HG02571 (cell line): ENCODE data around the gene RACGAP1.

Experiments
- ATAC-seq: cut with Tn5 transposase; IDR thresholded peaks from one replicate; pipeline ENCODE4 v1.9.1; 2021; ENCODE audit warnings: mild to moderate bottlenecking, moderate library complexity; ENCODE audit not compliant: unreplicated experiment

RACGAP1 gene, protein sequence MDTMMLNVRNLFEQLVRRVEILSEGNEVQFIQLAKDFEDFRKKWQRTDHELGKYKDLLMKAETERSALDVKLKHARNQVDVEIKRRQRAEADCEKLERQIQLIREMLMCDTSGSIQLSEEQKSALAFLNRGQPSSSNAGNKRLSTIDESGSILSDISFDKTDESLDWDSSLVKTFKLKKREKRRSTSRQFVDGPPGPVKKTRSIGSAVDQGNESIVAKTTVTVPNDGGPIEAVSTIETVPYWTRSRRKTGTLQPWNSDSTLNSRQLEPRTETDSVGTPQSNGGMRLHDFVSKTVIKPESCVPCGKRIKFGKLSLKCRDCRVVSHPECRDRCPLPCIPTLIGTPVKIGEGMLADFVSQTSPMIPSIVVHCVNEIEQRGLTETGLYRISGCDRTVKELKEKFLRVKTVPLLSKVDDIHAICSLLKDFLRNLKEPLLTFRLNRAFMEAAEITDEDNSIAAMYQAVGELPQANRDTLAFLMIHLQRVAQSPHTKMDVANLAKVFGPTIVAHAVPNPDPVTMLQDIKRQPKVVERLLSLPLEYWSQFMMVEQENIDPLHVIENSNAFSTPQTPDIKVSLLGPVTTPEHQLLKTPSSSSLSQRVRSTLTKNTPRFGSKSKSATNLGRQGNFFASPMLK

DNA sequence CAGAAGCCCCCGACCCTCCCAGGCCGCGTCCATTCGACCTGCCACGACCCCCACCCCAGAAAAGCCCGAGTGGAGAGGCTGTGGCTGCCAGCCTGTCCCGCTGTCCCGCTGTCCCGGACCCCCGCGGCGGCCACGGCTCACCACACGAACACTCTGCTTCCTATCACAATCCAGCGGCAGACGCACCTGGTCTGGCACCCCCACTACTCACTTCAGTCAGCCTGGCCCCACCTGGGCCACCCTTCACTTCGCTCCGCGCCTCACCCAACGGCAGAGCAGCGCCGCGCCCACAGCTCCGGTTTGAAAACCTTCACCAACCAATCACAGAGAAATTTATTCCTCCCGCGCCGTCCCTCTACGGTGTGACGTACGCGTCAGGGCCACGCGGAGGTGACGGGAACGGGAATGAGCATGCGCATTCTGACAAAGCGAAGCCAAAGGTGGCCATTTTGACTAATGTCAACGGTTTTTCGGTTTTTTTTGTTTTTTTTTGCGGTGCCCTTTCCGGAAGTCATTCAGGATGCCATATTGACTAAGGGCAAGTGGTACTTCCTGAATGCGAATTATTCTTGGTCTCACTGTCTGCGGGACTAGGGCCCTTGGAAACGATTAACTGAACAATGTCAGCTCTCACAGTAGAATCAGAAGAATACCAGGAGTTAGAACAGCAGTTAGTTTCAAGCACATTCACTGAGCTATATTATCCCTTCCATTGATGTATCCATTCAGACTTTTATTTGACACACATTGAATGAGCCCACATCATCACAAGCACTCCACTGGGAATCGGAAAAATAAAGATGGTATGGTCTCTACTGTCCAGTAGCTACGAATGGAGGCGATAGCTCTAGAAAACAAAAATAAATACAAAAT is at the start of gene RACGAP1:
RACGAP1 (minus strand) TSS at position 308 of the 873 bp plus-strand sequence. CDS start 8,779 bp downstream, outside the sequence.
- peak; percentile 98 for ATAC-seq

DNA sequence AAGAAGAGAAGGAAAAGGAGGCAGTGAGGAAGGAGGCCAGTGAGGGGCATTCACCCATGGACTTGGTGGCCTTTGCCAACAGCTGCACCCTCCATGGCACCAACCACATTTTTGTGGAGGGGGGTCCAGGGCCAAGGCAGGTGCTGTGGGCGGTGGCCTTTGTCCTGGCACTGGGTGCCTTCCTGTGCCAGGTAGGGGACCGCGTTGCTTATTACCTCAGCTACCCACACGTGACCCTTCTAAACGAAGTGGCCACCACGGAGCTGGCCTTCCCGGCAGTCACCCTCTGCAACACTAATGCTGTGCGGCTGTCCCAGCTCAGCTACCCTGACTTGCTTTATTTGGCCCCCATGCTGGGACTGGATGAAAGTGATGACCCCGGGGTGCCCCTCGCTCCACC is 48.4 kb upstream of the RACGAP1 start:
- ATAC-seq, result no peak

DNA sequence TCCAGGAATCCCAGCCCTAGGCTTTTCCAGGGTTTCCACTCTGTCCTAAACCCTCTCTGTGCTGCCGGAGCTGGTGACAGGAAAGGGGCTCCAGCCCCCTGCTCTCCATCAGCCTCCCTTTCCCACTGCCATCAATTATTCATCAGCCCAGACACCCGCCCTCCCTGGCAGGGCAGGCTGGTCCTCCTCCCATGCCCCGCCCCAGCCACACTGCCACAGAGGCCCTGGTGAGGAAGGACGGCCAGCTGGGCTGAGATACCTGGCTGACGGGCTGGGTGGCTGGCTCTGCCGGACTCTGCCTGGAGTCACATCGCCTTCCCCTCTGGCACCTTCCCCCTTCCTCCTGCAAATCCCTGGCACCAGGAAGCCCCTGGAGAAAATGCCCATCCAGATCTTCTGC is 47.9 kb upstream of the RACGAP1 start:
- no peak for ATAC-seq

- ATAC-seq, result no peak
Measured at GRCh38 chr12:50072198-50072907, 47.1 kb upstream of the RACGAP1 start.

DNA sequence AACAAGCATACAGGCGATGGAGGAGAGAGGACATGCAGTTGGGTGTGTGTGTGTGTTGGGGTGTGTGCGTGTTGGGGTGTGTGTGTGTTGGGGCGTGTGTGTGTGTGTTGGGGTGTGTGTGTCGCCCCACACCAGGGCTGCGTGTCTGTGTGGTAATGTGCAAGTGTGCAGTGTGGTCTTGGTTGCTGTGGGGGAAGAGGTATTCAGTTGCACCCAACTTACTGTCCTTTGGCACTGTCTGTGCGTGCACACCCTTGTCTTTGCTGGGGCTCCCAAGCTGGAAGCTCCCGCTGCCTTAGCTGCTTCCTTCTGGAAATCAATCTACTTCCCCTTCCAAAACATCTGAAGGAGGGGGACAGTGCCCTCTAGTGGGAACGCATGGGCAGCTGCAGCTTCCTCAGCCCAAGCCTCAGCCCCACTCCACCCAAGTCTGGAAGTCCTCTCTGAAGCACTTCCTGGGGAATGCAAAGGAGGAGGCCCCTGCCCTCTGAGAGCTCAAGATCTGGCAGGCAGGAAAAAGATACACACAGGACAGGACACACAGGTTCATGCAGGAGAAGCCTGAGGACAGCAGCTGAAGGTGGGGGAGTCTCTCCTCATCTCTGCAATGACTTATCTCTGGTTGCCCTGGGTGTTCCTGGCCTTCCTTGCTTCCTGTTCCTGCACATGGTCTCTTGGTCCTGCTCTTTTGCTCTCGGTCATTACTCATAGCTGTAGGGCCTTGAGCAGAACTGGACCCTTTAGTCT is 45.2 kb upstream of the RACGAP1 start:
- no peak for ATAC-seq

DNA sequence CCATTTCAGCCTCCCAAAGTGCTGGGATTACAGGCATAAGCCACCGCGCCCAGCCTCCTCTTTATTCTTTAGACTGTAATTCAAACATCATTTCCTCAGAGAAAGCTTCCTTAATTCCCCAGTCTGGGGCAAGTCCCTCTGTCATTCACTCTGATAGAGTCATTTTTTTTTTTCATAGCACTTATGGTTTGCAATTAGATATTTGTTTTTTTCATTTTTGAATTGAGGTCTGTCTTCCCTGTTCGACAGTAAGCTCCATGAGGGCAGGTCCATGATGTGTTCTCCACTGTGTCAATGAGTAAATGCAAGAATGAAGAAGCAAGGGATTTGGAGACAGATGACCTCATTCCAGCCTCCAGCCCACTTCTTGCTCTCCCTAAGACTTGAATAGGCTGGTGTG is 44.2 kb upstream of the RACGAP1 start:
- no peak for ATAC-seq

- no peak for ATAC-seq
Measured at GRCh38 chr12:50069069-50069468, 43.8 kb upstream of the RACGAP1 start.

GRCh38 chr12:50066402-50066801 is 41.1 kb upstream of the RACGAP1 start:
- ATAC-seq, result no peak

GRCh38 chr12:50065726-50066310 is 40.5 kb upstream of the RACGAP1 start:
- no peak for ATAC-seq

- no peak for ATAC-seq
Measured at GRCh38 chr12:50062728-50063460, 37.6 kb upstream of the RACGAP1 start.

DNA sequence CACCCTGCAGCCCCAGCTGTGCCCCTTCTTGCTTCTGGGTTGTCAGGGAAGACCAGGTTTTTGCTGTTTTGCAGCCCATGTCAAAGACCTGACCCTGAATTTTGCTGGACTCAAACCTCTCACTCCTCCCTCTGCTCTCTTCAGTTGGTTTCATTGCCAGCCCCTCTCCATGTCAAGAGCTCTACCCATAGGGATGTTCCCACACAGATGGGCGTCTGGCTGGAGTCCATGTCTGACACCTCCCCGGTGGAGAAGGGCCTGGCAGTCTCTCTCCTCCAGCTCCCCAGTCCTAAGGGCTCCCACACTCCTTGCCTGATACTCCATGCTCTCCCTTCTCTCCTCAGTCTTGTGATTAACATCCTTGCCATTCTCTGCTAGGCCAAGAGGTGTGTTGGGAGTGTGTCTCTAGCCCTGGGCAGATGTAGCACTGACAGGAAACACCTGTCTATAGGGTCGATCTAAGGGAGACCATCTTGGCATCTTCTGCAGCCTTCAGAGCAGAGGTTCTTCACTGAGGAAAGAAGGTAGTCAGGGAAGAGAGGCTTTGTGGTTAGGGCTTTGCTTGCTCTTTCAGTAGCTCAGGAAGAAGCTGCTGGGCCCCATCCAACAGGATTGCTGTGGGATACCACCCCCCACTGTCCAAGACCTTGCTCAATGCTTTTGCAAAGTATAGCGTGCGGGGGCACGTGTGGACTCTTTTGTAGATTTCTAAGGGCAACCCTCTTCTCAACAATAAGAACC is 36.8 kb upstream of the RACGAP1 start:
- no peak for ATAC-seq

DNA sequence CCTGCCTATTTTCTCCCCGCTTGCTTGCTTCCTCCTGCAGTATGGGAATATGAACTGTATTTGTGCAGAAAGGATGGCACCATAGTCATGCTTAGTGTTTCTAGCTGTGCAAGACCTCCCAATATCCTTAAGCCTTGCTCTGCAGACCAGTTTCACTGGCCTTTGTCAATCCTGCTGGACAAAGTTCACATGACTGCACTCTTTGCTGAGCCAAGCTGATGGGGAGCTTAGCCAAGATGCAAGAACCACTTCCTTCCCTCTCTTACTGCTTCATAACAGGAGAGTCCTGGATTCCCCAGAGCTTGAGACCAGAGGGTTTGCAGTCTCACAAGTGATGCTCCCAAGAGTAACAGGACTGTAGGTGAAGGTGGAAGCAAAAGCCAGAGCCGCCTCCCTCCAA is 35.9 kb upstream of the RACGAP1 start:
- no peak for ATAC-seq

DNA sequence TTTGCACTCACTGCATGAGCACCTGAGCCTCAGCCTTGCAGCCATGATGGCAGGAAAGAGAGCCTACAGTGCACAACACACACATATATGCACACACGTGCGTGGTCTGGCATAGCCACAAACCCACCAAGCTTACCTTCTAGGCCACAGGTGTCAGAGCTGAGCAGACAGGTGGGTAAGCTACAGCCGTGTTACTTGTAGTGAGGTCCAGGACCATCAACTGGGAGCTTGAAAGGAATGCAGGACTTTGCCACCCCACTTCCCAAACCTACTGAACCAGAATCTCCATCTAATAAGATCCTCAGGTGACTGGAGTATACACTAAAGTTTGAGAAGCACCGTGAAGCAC is 34.8 kb upstream of the RACGAP1 start:
- ATAC-seq, result no peak

- ATAC-seq, result no peak
Measured at GRCh38 chr12:50059440-50060119, 34.3 kb upstream of the RACGAP1 start.

DNA sequence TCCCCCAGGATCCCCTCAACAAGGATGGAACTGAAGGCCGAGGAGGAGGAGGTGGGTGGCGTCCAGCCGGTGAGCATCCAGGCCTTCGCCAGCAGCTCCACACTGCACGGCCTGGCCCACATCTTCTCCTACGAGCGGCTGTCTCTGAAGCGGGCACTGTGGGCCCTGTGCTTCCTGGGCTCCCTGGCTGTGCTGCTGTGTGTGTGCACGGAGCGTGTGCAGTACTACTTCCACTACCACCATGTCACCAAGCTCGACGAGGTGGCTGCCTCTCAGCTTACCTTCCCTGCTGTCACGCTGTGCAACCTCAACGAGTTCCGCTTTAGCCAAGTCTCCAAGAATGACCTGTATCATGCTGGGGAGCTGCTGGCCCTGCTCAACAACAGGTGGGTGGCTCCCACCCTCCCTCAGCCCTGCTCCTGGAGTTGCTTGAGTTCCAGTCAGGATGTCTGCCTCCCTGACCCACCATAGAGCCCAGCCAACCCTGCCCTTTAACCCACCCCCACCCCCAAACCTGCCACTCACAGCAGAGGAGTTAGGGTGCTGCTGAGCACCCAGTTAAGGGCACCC is 33.5 kb upstream of the RACGAP1 start:
- ATAC-seq, result no peak

DNA sequence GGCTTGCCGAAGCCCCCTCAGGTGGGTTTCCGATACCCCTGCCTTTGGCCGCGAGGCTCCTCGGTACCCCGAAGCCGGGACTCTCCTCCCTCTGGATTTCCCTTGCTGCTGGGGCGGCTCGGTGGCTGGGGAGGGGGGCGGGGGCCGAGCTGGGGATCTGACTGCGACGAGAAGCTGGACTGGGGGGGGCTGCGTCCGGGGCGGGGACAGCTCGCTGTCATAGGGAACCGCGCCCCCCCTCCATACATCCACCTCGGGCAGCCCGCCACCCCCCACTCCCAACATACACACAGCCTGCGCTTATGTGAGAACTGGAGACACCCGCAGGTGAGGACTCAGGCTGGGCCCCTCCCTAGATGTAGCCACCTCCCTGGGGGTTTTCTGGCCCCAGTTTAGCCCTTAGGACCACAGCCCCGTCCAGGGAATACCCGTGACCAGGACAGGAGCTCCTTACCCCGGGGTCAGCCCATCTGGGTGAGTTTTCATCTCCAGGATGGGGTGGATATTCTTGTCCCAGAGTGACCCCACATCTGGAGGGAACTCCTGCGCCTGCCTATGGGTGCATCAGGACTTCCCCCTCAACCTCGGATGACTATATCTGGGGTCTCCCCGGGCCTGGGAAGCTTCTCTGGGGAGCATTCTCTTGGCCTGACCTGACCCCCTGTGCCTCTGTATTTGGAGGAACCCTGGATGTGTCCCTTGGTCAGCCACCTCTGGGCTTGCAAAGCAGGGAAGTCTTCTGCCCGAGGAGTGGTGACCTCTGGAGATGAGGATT is 32.8 kb upstream of the RACGAP1 start:
- no peak for ATAC-seq
